ENCODE results near the gene TANGO6.
"Not testable (repeated sequence)": the region's sequence is repeated elsewhere in the genome, so short reads cannot be mapped to it uniquely, and the experiment has no call there.

TANGO6 gene

DNA sequence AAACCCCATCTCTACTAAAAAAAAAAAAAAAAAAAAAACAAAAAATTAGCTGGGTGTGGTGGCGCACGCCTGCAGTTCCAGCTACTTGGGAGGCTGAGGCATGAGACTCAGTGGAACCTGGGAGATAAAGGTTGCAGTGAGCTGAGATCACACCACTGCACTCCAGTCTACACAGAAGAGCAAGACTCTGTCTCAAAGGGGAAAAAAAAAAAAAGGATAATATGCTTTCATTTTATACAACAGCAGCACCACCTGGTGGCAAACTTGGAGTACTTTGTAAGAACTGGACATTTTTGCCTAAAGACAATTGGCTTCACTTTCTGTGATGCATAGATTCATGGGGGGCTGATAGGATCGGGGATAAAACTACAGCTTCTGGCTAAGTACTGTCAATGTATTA, 280.6 kb downstream of the TANGO6 start:
- no peak for DNase-seq

DNA sequence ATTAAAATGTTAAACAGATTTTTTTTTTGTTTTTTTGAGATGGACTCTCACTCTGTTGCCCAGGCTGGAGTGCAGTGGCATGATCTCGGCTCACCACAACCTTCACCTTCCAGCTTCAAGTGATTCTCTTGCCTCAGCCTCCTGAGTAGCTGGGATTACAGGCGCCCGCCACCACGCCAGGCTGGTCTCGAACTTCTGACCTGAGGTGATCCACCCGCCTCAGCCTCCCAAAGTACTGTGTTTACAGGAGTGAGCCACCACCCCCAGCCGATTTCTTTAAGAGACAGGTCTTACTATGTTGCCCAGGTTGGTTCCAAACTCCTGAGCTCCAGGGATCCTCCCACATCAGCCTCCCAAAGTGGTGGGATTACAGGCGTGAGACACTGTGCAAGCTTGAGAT, 281.1 kb downstream of the TANGO6 start:
- DNase-seq: not testable (repeated sequence)

DNA sequence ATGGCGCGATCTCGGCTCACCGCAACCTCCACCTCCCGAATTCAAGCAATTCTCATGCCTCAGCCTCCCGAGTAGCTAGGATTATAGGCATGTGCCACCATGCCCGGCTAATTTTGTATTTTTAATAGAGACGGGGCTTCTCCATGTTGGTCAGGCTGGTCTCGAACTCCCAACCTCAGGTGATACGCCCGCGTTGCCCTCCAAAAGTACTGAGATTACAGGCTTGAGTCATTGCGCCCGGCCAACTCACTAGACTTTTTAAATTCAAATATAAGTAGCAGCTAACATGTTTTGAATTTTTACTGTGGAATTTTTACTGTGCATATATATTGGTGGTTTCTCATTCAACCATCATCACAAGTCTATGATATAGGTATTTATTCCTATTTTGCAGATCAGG, 281.6 kb downstream of the TANGO6 start:
- not testable (repeated sequence) for DNase-seq

DNA sequence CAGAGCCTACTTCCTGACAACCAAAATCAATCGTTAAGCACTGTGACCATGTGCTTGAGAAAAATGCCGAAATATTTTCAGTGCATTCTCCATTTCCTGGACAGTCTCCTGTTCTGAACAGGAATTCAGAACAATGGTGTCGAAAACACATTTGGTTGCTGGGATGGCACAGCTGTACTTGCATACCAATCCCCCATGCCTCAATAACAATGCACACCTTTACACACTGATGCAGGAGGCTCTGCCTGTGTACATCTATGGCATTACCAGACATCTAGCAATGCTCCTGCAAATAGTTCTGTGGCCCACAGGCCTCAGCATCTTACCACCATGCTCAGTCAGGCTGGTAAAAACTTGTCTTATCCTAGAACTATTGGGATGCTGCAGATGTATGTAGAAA, 282.9 kb downstream of the TANGO6 start:
- no peak for DNase-seq

DNA sequence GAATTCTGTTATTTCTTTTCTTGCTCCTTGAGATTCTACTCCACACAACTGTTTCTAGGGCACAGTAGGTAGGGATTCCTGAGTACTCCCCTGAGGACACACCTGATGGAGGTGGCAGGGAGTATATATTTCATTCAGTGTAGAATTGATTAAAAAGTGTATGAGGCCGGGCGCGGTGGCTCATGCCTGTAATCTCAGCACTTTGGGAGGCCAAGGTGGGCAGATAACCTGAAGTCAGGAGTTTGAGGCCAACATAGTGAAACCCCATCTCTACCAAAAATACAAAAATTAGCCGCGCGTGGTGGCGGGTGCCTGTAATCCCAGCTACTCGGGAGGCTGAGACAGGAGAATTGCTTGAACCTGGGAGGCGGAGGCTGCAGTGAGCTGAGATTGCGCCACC, 283.5 kb downstream of the TANGO6 start:
- not testable (repeated sequence) for DNase-seq

DNA sequence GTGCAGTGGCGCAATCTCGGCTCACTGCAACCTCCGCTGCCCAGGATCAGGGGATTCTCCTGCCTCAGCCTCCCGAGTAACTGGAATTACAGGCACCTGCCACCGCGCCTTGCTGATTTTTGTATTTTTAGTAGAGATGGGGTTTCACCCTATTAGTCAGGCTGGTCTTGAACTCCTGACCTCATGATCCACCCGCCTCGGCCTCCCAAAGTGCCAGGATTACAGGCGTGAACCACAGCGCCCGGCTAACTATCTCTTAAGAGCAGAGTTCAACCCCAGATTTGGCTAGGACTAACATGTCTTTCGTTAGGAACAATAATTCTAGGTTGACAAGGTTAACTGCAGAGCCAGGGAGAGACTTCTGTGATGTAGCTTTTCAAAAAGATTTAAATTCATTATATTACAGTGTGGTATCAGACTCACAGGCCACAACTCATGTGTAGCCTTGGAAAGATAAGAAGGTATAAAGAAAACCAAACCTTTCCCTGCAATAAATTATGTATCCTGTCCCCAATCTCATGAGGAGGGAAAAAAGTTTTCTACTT, 284.7 kb downstream of the TANGO6 start:
- DNase-seq: no peak

DNA sequence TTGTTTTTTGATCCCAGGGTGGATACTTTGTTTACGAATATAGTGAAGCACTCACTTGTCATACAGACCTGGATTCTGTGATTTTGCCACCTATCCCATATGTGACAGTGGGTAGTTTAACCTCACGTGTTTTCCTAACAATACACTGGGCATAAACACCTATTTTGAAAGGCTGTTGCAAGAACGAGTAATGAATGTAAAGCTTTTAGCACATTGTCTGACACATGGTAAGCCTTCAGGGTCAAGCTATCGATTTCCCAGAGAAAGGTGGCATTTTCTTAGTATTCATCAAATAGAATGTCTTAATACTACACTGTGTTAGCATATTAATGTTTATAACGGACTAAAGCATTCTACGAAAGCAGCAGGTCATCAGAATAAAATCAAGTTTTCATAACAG, 287.1 kb downstream of the TANGO6 start:
- DNase-seq: no peak

DNA sequence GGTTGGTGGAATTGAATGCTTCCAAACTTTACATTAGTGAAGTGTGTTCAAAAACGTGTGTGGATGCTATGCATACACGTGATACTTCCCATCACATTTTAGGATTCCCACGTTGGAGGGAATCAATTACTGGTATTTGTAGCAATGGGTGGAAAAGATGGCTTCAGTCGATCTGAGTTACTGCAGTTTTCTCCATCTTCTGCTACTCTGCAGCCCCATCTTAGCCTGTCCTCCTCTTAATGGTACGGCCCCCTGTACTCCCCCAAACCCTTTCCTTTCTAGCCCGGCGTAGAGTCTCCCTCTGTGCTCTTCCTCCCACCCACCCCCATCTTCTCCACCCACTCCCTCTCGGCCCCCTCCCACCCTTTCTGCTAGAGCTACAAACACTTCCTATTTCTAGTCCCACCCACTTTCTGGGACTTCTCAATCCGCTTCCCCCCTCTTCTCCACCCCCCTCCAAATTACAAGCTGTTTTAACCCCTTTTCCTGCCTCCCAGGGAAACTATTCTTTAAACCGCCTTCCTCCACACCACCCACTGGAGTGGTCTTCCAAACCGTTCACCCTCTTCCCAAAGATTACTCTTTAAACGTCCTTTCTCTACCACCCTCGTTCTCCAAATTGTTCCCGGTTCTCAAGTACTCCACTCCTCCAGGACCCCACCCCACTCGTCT, 288.0 kb downstream of the TANGO6 start:
- no peak for DNase-seq

DNA sequence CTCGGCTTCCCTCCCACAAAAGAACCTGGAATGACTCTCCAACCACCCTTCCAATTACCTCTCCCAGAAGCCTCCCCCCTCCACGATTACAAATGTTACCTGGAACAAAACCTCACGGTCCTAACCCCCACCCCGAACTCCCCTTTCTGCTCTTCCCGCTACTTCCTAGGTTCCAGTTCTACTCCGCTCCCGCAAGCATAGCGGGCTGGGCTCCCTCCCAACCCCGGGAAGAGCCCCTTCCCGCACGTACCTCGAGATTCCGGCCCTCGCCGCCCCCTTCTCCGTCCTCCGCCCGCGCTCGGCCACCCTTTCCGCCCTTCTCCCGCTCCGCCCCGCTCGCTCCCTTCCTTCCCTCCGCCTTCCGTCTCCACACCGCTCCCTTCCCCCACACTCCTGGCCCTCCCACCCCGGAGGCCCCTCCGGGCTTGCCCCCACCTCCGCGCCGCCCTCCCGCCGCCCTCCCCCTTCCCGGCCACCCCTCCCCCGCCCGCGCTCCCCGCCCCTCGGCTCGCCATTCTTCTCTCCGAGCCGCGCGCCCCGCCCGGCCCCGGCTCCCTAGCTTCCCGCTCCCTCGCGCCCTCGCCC, 288.6 kb downstream of the TANGO6 start:
- DNase-seq: peak; percentile 86

DNA sequence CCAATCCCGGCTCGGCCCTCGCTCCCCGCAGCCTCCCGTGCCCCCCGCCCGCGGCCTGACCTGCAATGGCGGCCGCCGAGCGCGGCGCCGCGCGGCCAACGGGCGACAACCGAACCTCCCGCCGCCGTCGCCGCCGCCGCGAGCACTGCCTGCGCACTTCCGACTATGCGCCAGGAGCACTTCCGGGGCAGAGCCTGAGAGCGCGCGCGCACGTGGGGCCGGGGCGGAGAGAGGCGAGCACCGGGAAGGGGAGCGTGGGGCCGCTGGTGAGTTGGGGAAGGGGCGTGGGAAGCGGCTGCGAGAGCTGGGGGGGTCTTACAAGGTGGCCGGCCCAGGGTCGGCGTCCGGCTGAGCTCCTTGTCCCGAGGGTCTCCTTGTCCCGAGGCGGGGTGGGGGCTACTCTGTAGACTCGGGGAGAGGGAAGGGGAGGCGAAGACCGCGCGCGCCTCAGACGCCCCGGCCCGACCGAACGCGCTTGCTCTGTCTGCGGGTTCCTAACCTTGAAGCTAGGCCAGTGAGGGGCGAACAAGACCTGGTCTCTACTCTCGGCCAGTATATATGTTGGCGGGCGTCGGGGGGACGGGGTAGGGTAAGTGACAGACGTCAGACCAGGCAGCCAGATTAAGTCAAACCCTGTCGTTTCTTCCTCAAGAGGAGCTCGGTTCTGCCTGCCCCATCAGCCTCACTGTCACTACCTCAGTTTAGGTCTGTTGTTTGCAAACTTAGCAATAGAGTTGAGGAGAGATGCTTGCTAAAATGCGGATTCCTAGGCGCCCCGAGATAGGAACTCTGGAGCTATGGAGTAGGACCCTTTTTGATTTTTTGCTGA, 289.3 kb downstream of the TANGO6 start, which contains the start of the genes CHTF8 and UTP4:
Gene CHTF8 (minus strand): TSS at position 165 of the 829 bp plus-strand sequence. CDS start 11,130 bp downstream, outside the sequence.
Gene UTP4 (plus strand): TSS at position 226 of the 829 bp plus-strand sequence. CDS start 811 bp downstream, outside the sequence.
- peak; percentile 93 for DNase-seq

DNA sequence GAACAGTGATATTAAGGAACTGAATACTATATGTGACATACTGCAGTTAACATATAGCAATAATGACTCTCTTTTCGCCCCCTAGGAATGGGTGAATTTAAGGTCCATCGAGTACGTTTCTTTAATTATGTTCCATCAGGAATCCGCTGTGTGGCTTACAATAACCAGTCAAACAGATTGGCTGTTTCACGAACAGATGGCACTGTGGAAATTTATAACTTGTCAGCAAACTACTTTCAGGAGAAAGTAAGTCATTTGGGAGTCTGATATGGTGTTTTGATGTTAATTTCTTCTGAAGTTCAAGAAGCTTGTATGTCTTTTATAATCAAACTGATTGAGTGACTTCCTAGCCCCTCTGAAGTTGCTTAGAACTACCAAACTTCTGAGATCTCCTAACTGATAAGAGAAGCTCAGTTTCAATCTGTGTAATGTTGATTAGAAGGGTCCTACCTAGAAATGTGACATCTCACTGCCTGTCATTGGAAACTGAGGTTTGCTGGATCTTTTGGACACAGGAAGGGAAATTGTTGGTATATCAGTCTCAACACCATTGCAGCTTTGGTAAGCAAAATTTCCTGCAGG, 290.1 kb downstream of the TANGO6 start:
- DNase-seq: no peak

All from activated CD8-positive, alpha-beta memory T cell treated with anti-CD3 and anti-CD28 coated beads, Interleukin-2, amount 50 U/mL, for 48 hours (primary cell).